Occipital lobe (tissue), 2 donors: ENCODE measurements around the gene PSORS1C2. TPM values are rescaled to one million over a fixed set of nuclear protein-coding genes. Genes with fewer than 3 reads are reported as not detected.
"Not testable (repeated sequence)": the region's sequence is repeated elsewhere in the genome, so short reads cannot be mapped to it uniquely, and the experiment has no call there.

Experiments
- DNase-seq: peaks from one replicate; lab custom pipeline; 2025; lab: John Stamatoyannopoulos, UW
- total RNA-seq: library from RNA; depleted of rRNA; stranded (reverse); fragments of >200 nt; gene quantifications from one replicate; pipeline ENCODE4 v1.2.3, GENCODE V29; 2014

PSORS1C2 gene
- total RNA-seq, result not detected

- DNase-seq, result no peak
Observed at GRCh38 chr6:31138982-31139381, at the start of gene PSORS1C2. PSORS1C2 (minus strand) TSS chr6:31139066; CDS start chr6:31139026, 40 bp downstream.

- DNase-seq, result no peak
Observed at GRCh38 chr6:31187780-31188194, 48.9 kb upstream of the PSORS1C2 start.

GRCh38 chr6:31186052-31186734 is 47.3 kb upstream of the PSORS1C2 start:
- DNase-seq, result no peak

- not testable (repeated sequence) for DNase-seq
Observed at GRCh38 chr6:31185695-31186051, 46.8 kb upstream of the PSORS1C2 start.

- DNase-seq, result not testable (repeated sequence)
Observed at GRCh38 chr6:31183859-31184258, 45.0 kb upstream of the PSORS1C2 start.

GRCh38 chr6:31183287-31183686 is 44.4 kb upstream of the PSORS1C2 start:
- not testable (repeated sequence) for DNase-seq

GRCh38 chr6:31180500-31180899 is 41.6 kb upstream of the PSORS1C2 start:
- DNase-seq, result peak; percentile 40

GRCh38 chr6:31179896-31180295 is 41.0 kb upstream of the PSORS1C2 start:
- DNase-seq, result no peak

- no peak for DNase-seq
Observed at GRCh38 chr6:31179042-31179386, 40.1 kb upstream of the PSORS1C2 start.

- DNase-seq, result no peak
Observed at GRCh38 chr6:31178143-31179041, 39.5 kb upstream of the PSORS1C2 start.

GRCh38 chr6:31175971-31176370 is 37.1 kb upstream of the PSORS1C2 start:
- no peak for DNase-seq

GRCh38 chr6:31174378-31174777 is 35.5 kb upstream of the PSORS1C2 start:
- no peak for DNase-seq

- DNase-seq, result no peak
Observed at GRCh38 chr6:31173406-31173805, 34.5 kb upstream of the PSORS1C2 start.

GRCh38 chr6:31172973-31173384 is 34.1 kb upstream of the PSORS1C2 start:
- DNase-seq, result no peak

- DNase-seq, result no peak
Observed at GRCh38 chr6:31171931-31172905, 33.4 kb upstream of the PSORS1C2 start.

GRCh38 chr6:31170987-31171671 is 32.3 kb upstream of the PSORS1C2 start:
- DNase-seq, result no peak

- DNase-seq, result no peak
Observed at GRCh38 chr6:31170600-31170881, 31.7 kb upstream of the PSORS1C2 start, which contains the start of gene POU5F1. POU5F1 (minus strand) TSS chr6:31170682; CDS start chr6:31170620, 62 bp downstream.

- DNase-seq, result not testable (repeated sequence)
Observed at GRCh38 chr6:31169858-31170599, 31.2 kb upstream of the PSORS1C2 start.

- DNase-seq, result no peak
Observed at GRCh38 chr6:31169123-31169857, 30.4 kb upstream of the PSORS1C2 start.

GRCh38 chr6:31168606-31169005 is 29.7 kb upstream of the PSORS1C2 start:
- no peak for DNase-seq
